ENCODE measurements around the gene DNAJC5G.
"Not testable (repeated sequence)": the region's sequence is repeated elsewhere in the genome, so short reads cannot be mapped to it uniquely, and the experiment has no call there.

Gene DNAJC5G

DNA sequence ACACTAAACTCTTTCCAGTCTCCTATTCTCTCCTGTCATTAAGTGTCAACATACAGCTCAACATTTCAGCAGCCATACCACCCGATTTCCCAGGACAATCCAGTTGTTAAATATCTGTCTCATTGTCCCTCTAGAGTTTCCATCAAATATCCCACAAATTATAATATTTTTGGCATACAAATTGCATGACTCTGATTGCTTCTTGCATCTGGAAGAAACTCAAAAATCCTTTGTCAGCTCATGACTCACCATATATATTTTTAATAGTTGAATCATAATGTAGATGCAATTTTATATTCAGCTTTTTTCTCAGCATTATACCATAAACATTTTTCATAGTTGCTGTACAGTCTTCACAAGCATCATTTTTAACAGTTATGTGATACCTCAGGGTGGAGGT lies 19.6 kb upstream of the DNAJC5G start:
- no peak for DNase-seq

GRCh38 chr2:27256855-27257454 lies 18.3 kb upstream of the DNAJC5G start:
- no peak for DNase-seq

DNA sequence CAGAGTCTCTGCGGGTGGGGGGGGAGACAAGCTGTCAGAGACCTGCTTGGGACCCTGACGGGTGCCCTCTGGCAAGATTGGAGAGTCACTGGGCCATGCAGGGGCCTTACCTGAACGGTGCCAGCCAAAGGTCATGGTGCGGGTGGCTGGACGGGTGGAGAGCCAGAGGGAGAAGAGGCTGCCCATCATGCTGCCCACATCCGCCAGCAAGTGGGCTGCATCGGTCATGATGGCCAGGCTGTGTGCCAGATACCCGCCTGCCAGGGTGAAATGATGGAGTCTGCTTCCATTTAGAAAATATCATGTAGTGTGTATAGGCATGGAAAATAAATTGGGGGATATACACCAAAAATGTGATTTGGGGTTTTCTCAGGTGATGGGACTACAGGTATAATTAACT lies 17.2 kb upstream of the DNAJC5G start:
- no peak for DNase-seq

DNA sequence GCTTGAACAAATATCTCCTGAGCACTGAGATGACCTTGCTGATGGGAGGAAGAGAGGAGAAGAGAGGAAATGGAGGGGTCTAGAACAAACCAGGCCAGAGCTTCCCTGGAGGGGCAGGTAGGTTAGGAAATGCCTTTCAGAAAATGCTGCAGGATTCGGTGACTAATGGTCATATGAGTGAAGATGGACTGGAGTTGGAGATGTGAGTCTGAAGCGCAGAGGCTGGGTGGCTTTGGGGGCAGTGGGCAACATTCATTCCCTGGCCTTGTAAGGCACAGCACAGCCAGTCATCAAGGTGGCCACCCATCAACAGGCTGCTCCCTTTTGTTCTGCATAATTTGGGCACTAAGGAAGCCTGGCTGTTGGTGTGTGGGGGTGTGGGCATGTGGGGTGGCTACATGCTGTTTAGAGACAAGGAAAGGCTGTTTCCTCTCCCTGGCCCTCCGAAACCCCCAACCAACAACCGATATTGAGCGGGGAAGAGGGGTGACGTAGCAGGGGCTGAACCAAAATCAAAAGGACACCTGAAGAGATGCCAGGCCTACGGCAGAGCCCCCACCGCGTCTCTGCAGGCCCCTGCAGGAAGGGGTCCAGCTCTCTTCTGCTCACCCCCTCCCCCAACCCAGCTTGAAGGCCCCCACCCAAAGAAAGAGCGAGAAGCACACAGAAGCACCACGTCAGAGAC lies 13.8 kb upstream of the DNAJC5G start:
- DNase-seq: no peak

GRCh38 chr2:27261926-27262298 lies 13.3 kb upstream of the DNAJC5G start:
- no peak for DNase-seq

GRCh38 chr2:27262379-27263286 lies 12.6 kb upstream of the DNAJC5G start, which contains the start of gene SLC30A3:
TSS of gene SLC30A3 (minus strand) at chr2:27263047. CDS start at chr2:27262906, 141 bp downstream.
- peak; percentile 79 to 82 for DNase-seq

- DNase-seq: no peak
Observed at GRCh38 chr2:27263287-27264252, 11.7 kb upstream of the DNAJC5G start.

- peak in 1 of 2 experiments; percentile 24 for DNase-seq
Observed at GRCh38 chr2:27264253-27264752, 10.9 kb upstream of the DNAJC5G start.

DNA sequence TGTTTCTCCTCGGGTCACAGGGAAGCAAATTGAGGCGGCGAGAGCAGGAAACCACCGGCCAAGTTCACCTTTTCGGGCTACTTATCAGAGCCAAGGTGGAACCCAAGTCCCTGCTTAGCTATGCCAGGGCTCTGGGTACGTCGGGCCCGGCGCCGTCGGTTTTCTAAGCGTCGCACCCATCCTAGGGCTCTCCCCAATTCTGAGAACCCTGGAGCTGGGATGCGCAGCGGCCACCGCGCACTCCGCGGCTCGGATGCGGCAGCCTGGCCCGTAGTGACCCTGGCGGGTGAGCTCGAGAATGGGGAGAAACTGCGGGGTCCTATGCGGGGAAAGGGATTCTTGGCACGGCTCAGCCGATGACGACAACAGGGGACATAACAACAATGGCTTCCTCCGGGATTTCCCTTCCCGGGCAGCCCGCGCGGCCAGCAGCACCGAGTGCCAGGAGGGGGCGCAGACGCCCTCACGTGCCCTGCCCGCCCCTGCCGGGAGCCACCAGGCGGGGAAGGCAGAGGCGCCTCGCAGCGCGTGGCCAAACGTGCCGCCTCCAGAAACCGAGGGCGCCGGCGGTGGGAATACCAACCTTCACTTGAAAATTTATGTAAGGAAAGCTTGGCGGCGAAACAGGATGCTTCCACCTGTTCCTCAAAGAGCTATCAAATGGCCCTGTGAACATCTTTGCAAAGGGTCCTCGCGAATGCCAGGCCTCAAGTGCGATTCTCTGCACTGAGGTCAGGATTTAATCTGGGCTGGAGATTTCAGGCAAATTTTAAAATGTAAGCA lies 10.3 kb upstream of the DNAJC5G start:
- DNase-seq: peak; percentile 68 to 77

DNA sequence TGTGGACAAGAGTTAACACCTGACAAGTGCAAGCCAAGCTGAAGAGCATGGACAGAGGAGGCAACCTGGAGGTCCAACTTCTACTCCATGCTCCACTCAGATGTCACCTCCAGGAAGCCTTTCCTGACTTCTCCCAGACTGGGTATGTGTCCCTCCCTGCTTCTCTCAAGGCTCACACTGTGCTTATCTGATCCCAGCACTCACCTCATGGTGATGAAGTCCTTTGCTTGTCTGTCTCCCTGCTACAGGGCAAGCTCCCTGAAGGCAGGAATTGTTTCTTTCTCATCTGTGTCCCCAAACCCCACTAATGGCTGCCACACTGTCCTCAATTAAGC lies 9.7 kb upstream of the DNAJC5G start:
- no peak for DNase-seq

DNA sequence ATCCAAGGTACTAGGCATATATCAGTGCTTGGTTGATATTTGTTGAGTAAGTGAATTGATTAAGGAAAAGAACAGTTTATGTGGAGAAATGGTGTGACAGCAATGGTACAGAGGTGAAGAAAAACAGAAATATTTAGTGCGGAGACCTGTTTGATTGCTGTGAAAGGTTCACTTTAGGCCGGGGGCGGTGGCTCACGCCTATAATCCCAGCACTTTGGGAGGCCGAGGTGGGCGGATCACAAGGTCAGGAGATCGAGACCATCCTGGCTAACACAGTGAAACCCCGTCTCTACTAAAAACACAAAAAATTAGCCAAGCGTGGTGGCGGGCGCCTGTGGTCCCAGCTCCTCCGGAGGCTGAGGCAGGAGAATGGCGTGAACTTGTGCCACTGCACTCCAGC lies 6.9 kb upstream of the DNAJC5G start:
- DNase-seq: not testable (repeated sequence)

- DNase-seq: no peak
Observed at GRCh38 chr2:27270131-27270530, 5.1 kb upstream of the DNAJC5G start.

DNA sequence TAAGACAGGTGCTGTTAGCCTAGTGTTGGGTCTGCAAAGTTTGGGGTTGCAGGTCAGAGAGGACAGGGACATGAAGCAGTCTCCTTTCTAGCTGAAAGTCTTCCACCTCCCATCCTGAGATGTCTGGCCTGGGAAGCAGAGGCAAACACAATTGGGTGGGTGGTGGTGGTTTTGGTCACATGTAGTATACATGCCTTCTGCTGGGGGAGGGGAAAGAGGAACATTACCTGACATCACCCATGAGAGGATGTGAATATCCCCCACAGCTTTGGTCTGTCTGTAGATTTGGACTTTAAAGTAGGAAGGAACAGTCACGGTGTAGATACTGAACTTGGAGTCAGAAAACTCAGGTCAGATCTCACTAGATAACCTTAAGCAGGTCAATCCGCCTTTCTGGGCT lies 4.6 kb upstream of the DNAJC5G start:
- DNase-seq: no peak

DNA sequence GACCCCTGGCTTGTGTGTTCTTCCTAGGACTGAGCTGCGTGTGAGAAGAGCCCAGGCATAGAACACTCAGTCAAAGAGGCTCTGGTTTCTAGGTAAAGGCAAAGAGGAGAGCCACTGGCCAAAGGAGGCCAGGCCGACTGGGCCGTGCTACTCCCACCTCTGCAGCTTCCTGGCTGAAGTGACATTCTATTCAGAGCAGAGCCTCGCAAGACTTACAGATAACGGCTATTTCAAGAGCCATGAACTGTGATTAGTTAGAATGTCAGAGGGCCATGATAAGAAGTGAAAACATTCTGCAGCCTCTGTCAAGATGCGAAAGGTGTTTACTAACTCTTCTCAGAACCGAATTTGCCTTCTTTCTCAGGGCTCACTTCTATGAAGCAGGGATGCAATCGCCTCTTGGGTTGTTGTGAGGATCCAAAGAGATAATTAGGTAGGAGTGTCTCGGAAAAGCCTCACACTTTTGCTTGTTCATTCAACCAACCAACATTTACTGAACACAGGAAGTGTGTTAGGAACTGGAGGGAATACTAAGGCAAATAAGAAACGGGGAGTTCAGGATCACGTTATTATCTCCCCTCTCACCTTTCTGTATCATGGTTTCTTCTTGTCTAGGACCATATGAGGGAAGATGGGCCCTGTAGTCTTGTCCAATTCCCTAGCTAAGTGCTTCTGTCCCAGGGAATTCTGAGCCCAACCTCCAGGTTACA lies 3.4 kb upstream of the DNAJC5G start:
- no peak for DNase-seq

- DNase-seq: not testable (repeated sequence)
Observed at GRCh38 chr2:27272537-27273522, 2.4 kb upstream of the DNAJC5G start.

GRCh38 chr2:27278010-27278409 lies 2.8 kb downstream of the DNAJC5G start:
- DNase-seq: no peak

DNA sequence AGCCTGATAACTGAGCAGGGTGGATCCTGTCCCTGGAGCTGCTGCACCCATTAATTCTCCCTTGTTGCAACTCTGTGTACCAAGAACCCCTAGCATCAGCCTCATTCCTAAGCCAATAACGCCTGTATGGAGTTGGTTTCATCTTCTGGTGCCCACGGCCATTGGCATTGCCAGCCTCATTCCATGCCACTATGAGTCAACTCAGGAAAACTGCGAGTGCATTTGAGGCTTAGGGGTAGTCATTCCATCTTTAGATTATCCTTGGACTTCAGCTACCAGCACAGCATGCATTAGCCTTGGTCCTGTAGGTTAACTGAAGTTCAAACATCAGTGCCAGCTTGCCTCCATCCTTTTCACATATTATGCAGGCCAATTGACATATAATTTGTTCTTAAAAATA lies 5.6 kb downstream of the DNAJC5G start:
- DNase-seq: no peak

- DNase-seq: no peak
Observed at GRCh38 chr2:27281442-27281841, 6.2 kb downstream of the DNAJC5G start.

DNA sequence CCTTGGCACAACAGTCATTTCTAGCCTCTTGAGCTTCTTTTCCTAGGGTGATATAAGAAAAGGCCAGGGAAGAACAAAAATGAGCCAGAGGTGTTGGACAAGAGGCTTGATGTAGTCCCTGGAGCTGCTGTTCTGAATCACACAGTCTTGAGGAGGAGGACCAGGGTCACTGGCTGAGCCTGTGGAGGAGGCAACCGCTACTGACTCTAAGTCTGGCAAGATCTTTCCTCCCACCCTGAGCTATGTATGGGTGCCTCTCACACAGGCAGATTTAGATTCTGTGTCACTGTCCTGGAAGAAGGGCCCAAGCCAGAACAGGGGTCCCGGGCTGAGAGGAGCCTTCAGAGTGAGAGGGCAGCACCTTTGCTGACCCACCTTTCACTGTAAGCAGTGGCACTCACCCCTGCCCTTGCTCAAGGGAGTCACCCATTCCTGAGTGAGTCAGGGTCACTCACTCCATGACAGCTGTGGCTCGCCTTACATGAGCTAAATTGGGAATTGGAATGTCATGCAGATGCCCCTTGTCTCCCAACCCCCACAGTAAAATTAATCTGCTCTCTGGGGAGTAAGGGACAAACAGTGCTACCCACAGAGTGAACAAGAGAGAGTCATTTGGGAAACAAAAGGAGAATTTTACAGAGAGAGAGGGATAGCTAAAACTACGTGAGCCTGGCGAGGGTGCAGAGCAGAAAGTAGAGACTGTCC lies 6.8 kb downstream of the DNAJC5G start, which contains the start of gene TRIM54:
Gene TRIM54, plus strand, starts transcription at position 575 of the 705 bp plus-strand sequence. CDS start 303 bp downstream, outside the sequence.
- no peak for DNase-seq

Data from activated CD4-positive, alpha-beta T cell treated with anti-CD3 and anti-CD28 coated beads, Interleukin-2, amount 50 U/mL, for 48 hours (primary cell).